ENCODE data around the gene ARL4C.

Gene ARL4C

DNA sequence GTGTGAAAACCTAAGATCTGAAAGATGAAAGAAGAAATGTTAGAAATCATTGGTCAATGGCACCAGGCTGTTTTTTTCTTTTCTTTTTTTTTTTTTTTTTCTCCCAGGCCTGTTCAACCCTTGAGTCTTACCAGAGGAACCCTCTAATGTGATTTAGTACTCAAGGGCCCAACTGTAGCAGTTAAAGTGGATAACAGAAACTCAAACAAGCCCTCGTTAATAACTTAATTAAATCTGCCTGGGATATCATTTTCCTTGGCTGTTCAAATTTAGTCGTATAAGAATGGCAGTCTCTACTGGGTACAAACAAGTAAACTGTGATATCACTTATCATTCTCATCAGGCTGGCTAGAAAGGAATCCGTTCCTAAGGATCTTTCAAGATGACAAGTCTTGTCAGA, 16.5 kb downstream of the ARL4C start:
- no peak overlapping the region for H3K4me2 ChIP-seq (ENCODE audit: low read depth, low read length, poor library complexity, severe bottlenecking)
- no peaks in the 10 kb centered on the region for H4K20me1 ChIP-seq (ENCODE audit: low read depth, low read length)
- no peaks in the 10 kb centered on the region for H3K9me3 ChIP-seq (ENCODE audit: insufficient read depth, low read length)
- H3F3A ChIP-seq (ENCODE audit: insufficient read depth), result no peaks in the 10 kb centered on the region; the same call in 1 of the 2 replicates
- no peak overlapping the region for H2AFZ ChIP-seq (ENCODE audit: low read depth, low read length, severe bottlenecking)
- no peaks in the 10 kb centered on the region for H3K36me3 ChIP-seq (ENCODE audit: low read length)
- no peak overlapping the region for H3K9ac ChIP-seq (ENCODE audit: low read length)
- no peaks in the 10 kb centered on the region for H3K27me3 ChIP-seq (ENCODE audit: low read length)
- H3K9me2 ChIP-seq (replicated peaks; ENCODE audit: insufficient read depth, low read length), result no peaks in the 10 kb centered on the region
- TF ChIP-seq, protein P1, sequence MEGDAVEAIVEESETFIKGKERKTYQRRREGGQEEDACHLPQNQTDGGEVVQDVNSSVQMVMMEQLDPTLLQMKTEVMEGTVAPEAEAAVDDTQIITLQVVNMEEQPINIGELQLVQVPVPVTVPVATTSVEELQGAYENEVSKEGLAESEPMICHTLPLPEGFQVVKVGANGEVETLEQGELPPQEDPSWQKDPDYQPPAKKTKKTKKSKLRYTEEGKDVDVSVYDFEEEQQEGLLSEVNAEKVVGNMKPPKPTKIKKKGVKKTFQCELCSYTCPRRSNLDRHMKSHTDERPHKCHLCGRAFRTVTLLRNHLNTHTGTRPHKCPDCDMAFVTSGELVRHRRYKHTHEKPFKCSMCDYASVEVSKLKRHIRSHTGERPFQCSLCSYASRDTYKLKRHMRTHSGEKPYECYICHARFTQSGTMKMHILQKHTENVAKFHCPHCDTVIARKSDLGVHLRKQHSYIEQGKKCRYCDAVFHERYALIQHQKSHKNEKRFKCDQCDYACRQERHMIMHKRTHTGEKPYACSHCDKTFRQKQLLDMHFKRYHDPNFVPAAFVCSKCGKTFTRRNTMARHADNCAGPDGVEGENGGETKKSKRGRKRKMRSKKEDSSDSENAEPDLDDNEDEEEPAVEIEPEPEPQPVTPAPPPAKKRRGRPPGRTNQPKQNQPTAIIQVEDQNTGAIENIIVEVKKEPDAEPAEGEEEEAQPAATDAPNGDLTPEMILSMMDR (IDR thresholded peaks at IDR 0.05; ENCODE audit: insufficient read depth, low read length, poor library complexity, severe bottlenecking), result no peak
- no peak for TF ChIP-seq EZH2phosphoT487 (conservative IDR thresholded peaks at IDR 0.05; ENCODE audit: low read length)
- H3K79me2 ChIP-seq (ENCODE audit: insufficient read depth, low read length), result no peaks in the 10 kb centered on the region
- no peak overlapping the region for H3K4me3 ChIP-seq (ENCODE audit: insufficient read depth, low read length, poor library complexity, severe bottlenecking)
- no peak overlapping the region for H3K27ac ChIP-seq (ENCODE audit: low read depth, low read length)

DNA sequence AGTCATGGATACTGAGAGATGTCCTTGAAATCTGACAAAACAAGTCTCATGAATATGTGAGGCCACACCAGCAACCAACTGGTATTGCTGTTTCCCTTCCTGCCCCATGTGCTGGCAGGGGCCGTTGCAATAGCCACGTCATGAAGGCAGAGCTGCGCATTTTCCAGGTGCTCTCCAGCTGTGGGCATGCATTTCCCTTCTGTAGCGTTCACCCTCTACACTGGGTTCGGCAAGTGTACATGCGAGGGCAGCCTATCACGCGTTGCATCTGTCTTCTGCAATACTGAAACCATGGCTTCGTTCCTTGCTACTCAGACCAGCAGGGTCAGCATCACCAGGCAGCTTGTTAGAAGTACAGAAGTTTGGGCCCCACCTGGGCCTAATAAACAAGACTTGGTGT, 17.4 kb downstream of the ARL4C start:
- Histone ChIP-seq H3K27ac (ENCODE audit: low read depth, low read length) (no peak overlapping the region), H3K4me3 (ENCODE audit: insufficient read depth, low read length, poor library complexity, severe bottlenecking) (no peak overlapping the region), H3K27me3 (ENCODE audit: low read length) (no peaks in the 10 kb centered on the region), H4K20me1 (ENCODE audit: low read depth, low read length) (no peaks in the 10 kb centered on the region), H3K79me2 (ENCODE audit: insufficient read depth, low read length) (no peaks in the 10 kb centered on the region), H3F3A (ENCODE audit: insufficient read depth) (no peaks in the 10 kb centered on the region; the same call in 1 of the 2 replicates), H3K36me3 (ENCODE audit: low read length) (no peaks in the 10 kb centered on the region), H2AFZ (ENCODE audit: low read depth, low read length, severe bottlenecking) (no peak overlapping the region), H3K4me2 (ENCODE audit: low read depth, low read length, poor library complexity, severe bottlenecking) (no peak overlapping the region), H3K9me2 (replicated peaks; ENCODE audit: insufficient read depth, low read length) (no peaks in the 10 kb centered on the region), H3K9me3 (ENCODE audit: insufficient read depth, low read length) (no peaks in the 10 kb centered on the region), H3K9ac (ENCODE audit: low read length) (no peak overlapping the region)
- TF ChIP-seq, protein P1 (IDR thresholded peaks at IDR 0.05; ENCODE audit: insufficient read depth, low read length, poor library complexity, severe bottlenecking), result no peak

DNA sequence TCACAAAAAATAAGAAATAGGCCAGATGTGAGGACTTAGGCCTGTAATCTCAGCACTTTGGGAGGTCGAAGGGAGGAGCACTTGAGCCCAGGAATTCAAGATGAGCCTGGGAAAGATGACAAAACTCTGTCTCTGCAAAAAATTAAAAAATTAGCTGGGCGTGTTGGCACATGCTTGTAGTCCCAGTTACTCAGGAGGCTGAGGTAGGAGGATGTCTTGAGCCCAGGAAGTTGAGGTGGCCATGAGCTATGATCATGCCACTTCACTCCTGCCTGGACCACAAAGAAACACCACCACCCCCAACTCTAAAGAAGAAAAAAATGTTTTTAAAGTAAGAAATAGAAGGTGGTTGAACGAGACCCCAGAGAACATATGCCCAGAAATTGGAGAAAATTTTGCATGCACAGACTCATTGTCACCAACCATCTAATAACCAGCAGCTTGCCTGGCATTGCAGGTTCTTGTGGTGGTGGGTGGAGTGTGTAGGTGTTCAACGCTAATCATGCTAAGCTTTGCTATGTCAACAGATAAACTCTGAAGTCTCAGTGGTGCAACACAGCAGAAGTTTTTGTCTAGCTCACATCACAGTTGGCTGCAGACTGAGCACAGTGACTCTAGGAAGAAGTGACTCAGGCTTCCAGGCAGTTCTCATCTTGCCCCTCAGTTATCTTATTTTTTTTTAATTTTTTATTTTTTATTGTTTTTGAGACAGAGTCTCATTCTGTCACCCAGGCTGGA, 18.6 kb downstream of the ARL4C start:
- no peak overlapping the region for H3K27ac ChIP-seq (ENCODE audit: low read depth, low read length)
- H3K36me3 ChIP-seq (ENCODE audit: low read length), result no peaks in the 10 kb centered on the region
- TF ChIP-seq, protein P1 (IDR thresholded peaks at IDR 0.05; ENCODE audit: insufficient read depth, low read length, poor library complexity, severe bottlenecking), result no peak
- no peak for TF ChIP-seq EZH2phosphoT487 (conservative IDR thresholded peaks at IDR 0.05; ENCODE audit: low read length)
- no peaks in the 10 kb centered on the region for H4K20me1 ChIP-seq (ENCODE audit: low read depth, low read length)
- no peaks in the 10 kb centered on the region for H3K79me2 ChIP-seq (ENCODE audit: insufficient read depth, low read length)
- H3K9me3 ChIP-seq (ENCODE audit: insufficient read depth, low read length), result no peaks in the 10 kb centered on the region
- no peak overlapping the region for H3K4me3 ChIP-seq (ENCODE audit: insufficient read depth, low read length, poor library complexity, severe bottlenecking)
- H3F3A ChIP-seq (ENCODE audit: insufficient read depth), result no peaks in the 10 kb centered on the region
- no peaks in the 10 kb centered on the region for H3K27me3 ChIP-seq (ENCODE audit: low read length)
- no peak overlapping the region for H3K9ac ChIP-seq (ENCODE audit: low read length)
- no peaks in the 10 kb centered on the region for H3K9me2 ChIP-seq (replicated peaks; ENCODE audit: insufficient read depth, low read length)
- no peak overlapping the region for H3K4me2 ChIP-seq (ENCODE audit: low read depth, low read length, poor library complexity, severe bottlenecking)
- no peak overlapping the region for H2AFZ ChIP-seq (ENCODE audit: low read depth, low read length, severe bottlenecking)

Data from SU-DHL-6 (cell line).